Omental fat pad (tissue), 4 donors: ENCODE measurements around the gene LINGO1. TPM values are rescaled to one million over a fixed set of nuclear protein-coding genes. Genes with fewer than 3 reads are reported as not detected.

Experiments
- ATAC-seq: fragments of 150-250 bp; one replicate; pipeline ENCODE4 v1.9.1; 2016; ENCODE audit warnings: mild to moderate bottlenecking, moderate library complexity; ENCODE audit not compliant: low FRiP score
- DNase-seq: peaks from one replicate; pipeline ENCODE4 v3.0.0-alpha.2; 2019; ENCODE audit warnings: low spot score
- CTCF ChIP-seq, 3 donors: fragments of 450-650 bp; IDR thresholded peaks; one replicate each; pipeline ENCODE4 v1.5.1; 2016 to 2017; ENCODE audit warnings: antibody characterized with exemption in 3 of 3, mild to moderate bottlenecking in 3 of 3, moderate library complexity in 2 of 3
- total RNA-seq, 4 donors: library from RNA; depleted of rRNA; stranded (reverse); fragments of >200 nt; gene quantifications; one replicate each; pipeline ENCODE4 v1.1.0, GENCODE V29; 2016

LINGO1 gene
- total RNA-seq, 4 donors from 2014 or later: 0.36 to 1.7 (median 0.69) TPM

DNA sequence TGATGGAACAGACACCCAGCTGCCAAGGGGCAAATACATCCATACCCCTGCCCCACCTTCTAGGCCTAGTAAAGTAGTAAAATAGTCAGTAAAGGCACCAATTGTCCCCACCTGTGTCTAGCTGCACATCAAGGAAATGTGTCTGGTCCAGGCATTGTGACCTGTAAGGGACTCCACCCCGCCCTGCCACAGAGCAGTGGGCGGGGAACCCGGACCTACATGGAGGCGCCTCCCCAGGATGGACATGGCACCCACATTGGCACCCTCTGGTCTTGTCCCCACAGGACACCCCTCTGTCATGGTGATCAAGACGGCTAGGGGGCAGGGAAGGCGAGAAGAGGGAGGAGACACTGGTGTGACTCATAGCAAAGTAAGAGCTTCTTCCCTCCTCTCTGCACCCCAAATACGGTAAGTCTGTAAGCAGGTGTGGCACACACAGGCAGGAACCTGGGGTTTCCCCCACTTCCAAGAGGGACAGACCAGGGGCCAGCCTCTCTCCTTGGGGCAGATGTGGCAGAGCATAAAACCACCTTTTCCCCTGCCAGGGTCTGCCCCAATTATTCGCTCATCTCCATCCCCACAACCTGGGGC lies 13.5 kb upstream of the LINGO1 start:
- no peak for TF ChIP-seq CTCF (IDR thresholded peaks at IDR 0.05)
- DNase-seq (no peak), ATAC-seq (no peak)

- ATAC-seq: no peak
- no peak for DNase-seq
- no peak for TF ChIP-seq CTCF (IDR thresholded peaks at IDR 0.05)
Measured at GRCh38 chr15:77645602-77646001, 12.9 kb upstream of the LINGO1 start.

GRCh38 chr15:77644543-77645247 lies 12.0 kb upstream of the LINGO1 start:
- no peak for TF ChIP-seq CTCF (IDR thresholded peaks at IDR 0.05)
- DNase-seq: no peak

GRCh38 chr15:77643764-77644163 lies 11.1 kb upstream of the LINGO1 start:
- DNase-seq (no peak), ATAC-seq (no peak)
- TF ChIP-seq CTCF (IDR thresholded peaks at IDR 0.05): no peak

More at GRCh38 chr15:77644543-77645247, 12.0 kb upstream of the LINGO1 start:
- ATAC-seq: no peak

GRCh38 chr15:77642793-77643430 lies 10.2 kb upstream of the LINGO1 start:
- no peak for TF ChIP-seq CTCF (IDR thresholded peaks at IDR 0.05)
- ATAC-seq (no peak), DNase-seq (no peak)

- no peak for TF ChIP-seq CTCF (IDR thresholded peaks at IDR 0.05)
- ATAC-seq (no peak), DNase-seq (no peak)
Measured at GRCh38 chr15:77641999-77642398, 9.3 kb upstream of the LINGO1 start.
